RWPE1 (cell line): ENCODE data around the gene NAALADL2.

ENCODE experiments used
- CTCF ChIA-PET: fragments of 350-600 bp; sonication (Branson Sonifier 250); formaldehyde crosslinking; extraction: SDS; loops from one replicate; lab custom pipeline; 2021; lab: Yijun Ruan, JAX
- POLR2A ChIA-PET: fragments of 400-600 bp; formaldehyde crosslinking; extraction: SDS; loops from one replicate; lab custom pipeline; 2020; ENCODE audit warnings: antibody characterized with exemption; ENCODE audit not compliant: low non-redundant PET; lab: Yijun Ruan, JAX
- DNase-seq: peaks from one replicate; pipeline ENCODE4 v3.0.0; 2012; ENCODE audit warnings: low spot score
- H3K27ac ChIP-seq: fragments of 450-650 bp; 2 replicates; pipeline ENCODE4 v1.5.1; 2017
- TF ChIP-seq, protein P1 (sequence below): fragments of 450-650 bp; conservative IDR thresholded peaks from 2 replicates; pipeline ENCODE4 v1.5.1; 2017; ENCODE audit warnings: low read depth, mild to moderate bottlenecking

NAALADL2 gene

GRCh38 chr3:174940151-174940550 is 81.0 kb downstream of the NAALADL2 start:
- no peak overlapping the region for H3K27ac ChIP-seq
- ChIA-PET POLR2A (no interaction called here), CTCF (no interaction called here)
- no peak for DNase-seq
- TF ChIP-seq, protein P1, sequence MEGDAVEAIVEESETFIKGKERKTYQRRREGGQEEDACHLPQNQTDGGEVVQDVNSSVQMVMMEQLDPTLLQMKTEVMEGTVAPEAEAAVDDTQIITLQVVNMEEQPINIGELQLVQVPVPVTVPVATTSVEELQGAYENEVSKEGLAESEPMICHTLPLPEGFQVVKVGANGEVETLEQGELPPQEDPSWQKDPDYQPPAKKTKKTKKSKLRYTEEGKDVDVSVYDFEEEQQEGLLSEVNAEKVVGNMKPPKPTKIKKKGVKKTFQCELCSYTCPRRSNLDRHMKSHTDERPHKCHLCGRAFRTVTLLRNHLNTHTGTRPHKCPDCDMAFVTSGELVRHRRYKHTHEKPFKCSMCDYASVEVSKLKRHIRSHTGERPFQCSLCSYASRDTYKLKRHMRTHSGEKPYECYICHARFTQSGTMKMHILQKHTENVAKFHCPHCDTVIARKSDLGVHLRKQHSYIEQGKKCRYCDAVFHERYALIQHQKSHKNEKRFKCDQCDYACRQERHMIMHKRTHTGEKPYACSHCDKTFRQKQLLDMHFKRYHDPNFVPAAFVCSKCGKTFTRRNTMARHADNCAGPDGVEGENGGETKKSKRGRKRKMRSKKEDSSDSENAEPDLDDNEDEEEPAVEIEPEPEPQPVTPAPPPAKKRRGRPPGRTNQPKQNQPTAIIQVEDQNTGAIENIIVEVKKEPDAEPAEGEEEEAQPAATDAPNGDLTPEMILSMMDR = no peak

DNA sequence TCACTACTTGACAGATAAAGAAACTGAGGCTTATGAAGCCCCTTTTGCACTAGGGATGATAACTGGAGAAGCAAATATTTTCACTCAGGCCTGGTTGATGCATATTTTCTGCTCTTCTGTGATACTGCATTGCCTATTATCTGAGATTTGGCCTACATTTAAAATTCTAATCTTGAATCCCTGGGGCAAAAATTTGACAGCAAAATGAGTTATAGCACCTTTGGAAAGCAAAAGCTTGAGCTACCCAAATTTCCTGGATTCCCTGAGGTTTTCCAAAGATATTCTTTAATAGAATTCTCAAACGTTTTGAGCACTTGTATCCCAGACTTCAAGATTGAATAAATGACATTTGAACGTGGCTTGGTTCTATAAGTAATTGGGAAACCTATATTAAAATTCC is 86.1 kb downstream of the NAALADL2 start:
- CTCF ChIA-PET = no interaction called here
- POLR2A ChIA-PET = no interaction called here
- no peak for DNase-seq
- no peak overlapping the region for H3K27ac ChIP-seq
- TF ChIP-seq, protein P1 = no peak

DNA sequence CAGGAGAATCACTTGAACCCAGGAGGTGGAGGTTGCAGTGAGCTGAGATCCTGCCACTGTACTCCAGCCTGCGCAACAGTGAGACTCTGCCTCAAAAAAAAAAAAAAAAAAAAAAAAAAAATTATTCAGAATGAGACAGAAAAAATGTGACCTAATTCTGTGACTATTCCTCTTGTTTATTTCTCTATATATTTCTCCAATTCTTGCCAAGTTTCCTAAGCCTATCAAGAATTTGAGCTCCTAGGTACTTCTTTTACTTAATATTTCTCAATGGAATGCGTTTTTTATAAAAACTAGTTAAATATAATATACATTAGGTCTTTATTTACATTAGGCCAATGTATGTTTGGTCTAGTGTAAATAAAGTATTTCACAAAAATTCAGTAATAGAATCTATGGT is 86.8 kb downstream of the NAALADL2 start:
- TF ChIP-seq, protein P1 = no peak
- no peak for DNase-seq
- CTCF ChIA-PET = no interaction called here
- no peak overlapping the region for H3K27ac ChIP-seq
- POLR2A ChIA-PET = no interaction called here

- POLR2A ChIA-PET = no interaction called here
- DNase-seq = peak; percentile 8
- H3K27ac ChIP-seq = no peak overlapping the region
- TF ChIP-seq, protein P1 = no peak
- CTCF ChIA-PET = no interaction called here
Observed at GRCh38 chr3:174949523-174949922, 90.4 kb downstream of the NAALADL2 start.

- no peak overlapping the region for H3K27ac ChIP-seq
- DNase-seq = peak; percentile 55
- ChIA-PET CTCF (interaction anchor here (0.6 kb wide), 1 partner anchor 1012 kb away, joined by 4 read pairs; no protein-coding TSS in a partner anchor), POLR2A (no interaction called here)
- TF ChIP-seq, protein P1 = no peak
Observed at GRCh38 chr3:174951034-174951433, 91.9 kb downstream of the NAALADL2 start.

DNA sequence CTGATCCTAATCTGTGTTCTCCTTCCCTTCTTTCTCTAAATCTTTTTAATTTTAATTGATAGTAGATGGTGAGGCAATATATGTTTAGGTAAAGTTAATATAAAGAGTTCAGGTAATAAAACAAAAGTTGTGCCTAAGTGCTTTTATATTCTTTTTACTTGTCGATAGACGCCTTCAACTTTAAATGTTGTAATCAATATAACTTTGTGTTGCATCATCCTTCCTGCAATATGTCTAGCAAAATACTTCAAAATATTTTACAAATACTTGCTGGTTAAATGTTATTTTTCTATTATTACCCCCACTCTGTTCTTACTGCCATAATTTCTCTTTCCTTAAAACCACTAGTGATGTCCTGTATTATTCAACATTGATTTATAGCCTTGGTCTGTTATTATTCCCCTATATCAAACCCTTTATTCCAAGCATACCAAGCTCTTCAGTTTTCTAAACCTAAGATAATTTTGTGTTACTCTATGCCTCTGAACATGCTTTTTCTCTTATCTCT is 92.4 kb downstream of the NAALADL2 start:
- no peak for DNase-seq
- CTCF ChIA-PET = no interaction called here
- POLR2A ChIA-PET = no interaction called here
- no peak overlapping the region for H3K27ac ChIP-seq
- TF ChIP-seq, protein P1 = no peak
